Trophoblast cell (in vitro differentiated cells and primary cell): ENCODE data around the gene PAH.

Source experiments
- DNase-seq, 2 donors: peaks; one replicate each; pipeline ENCODE4 v3.0.0-alpha.2; 2016
- H2AFZ ChIP-seq: 2 replicates; pipeline ENCODE4 v1.6.1; 2013; ENCODE audit warnings: low read length, moderate library complexity, mild to moderate bottlenecking; ENCODE audit not compliant: insufficient read depth, poor library complexity
- H2AK5ac ChIP-seq: 2 replicates; pipeline ENCODE4 v1.6.1; 2013; ENCODE audit warnings: mild to moderate bottlenecking, low read length
- H2BK120ac ChIP-seq: 2 replicates; pipeline ENCODE4 v1.6.1; 2013; ENCODE audit warnings: low read length, mild to moderate bottlenecking, moderate library complexity; ENCODE audit not compliant: insufficient read depth, poor library complexity
- H2BK12ac ChIP-seq: 2 replicates; pipeline ENCODE4 v1.6.1; 2013; ENCODE audit warnings: mild to moderate bottlenecking, low read length, moderate library complexity
- H2BK5ac ChIP-seq: 2 replicates; pipeline ENCODE4 v1.6.1; 2013; ENCODE audit warnings: low read length, low read depth, moderate library complexity, mild to moderate bottlenecking; ENCODE audit not compliant: poor library complexity
- H3K14ac ChIP-seq: 2 replicates; pipeline ENCODE4 v1.6.1; 2013; ENCODE audit warnings: mild to moderate bottlenecking, low read length
- H3K18ac ChIP-seq: 2 replicates; pipeline ENCODE4 v1.6.1; 2013; ENCODE audit warnings: mild to moderate bottlenecking, low read length
- H3K23ac ChIP-seq: 2 replicates; pipeline ENCODE4 v1.6.1; 2013; ENCODE audit warnings: low read length
- H3K27ac ChIP-seq: 2 replicates; pipeline ENCODE4 v1.5.1; 2013; ENCODE audit warnings: low read depth, mild to moderate bottlenecking, inconsistent platforms, low read length, moderate library complexity
- H3K27me3 ChIP-seq: 2 replicates; pipeline ENCODE4 v1.6.1; 2013; ENCODE audit warnings: inconsistent platforms, mild to moderate bottlenecking, low read length, moderate library complexity; ENCODE audit not compliant: insufficient read depth
- H3K36me3 ChIP-seq, 2 experiments: 1 replicate in 1 of 2; 2 replicates in 1 of 2; pipeline ENCODE4 v1.6.1; 2013; ENCODE audit warnings: low read length in 2 of 2, mild to moderate bottlenecking in 2 of 2, moderate library complexity in 1 of 2; ENCODE audit not compliant: insufficient read depth in 2 of 2, control insufficient read depth in 1 of 2
- H3K4ac ChIP-seq: 2 replicates; pipeline ENCODE4 v1.6.1; 2013; ENCODE audit warnings: low read depth, mild to moderate bottlenecking, low read length, moderate library complexity
- H3K4me1 ChIP-seq, 2 experiments: 1 replicate in 1 of 2; 2 replicates in 1 of 2; pipeline ENCODE4 v1.6.1; 2013; ENCODE audit warnings: low read length in 2 of 2, mild to moderate bottlenecking in 2 of 2, moderate library complexity in 1 of 2; ENCODE audit not compliant: insufficient read depth in 2 of 2, control insufficient read depth in 1 of 2
- H3K4me2 ChIP-seq: 2 replicates; pipeline ENCODE4 v1.6.1; 2013; ENCODE audit warnings: inconsistent platforms, mild to moderate bottlenecking, low read length, moderate library complexity
- H3K4me3 ChIP-seq: 2 replicates; pipeline ENCODE4 v1.5.1; 2013; ENCODE audit warnings: mild to moderate bottlenecking, low read depth, low read length, inconsistent platforms
- H3K79me1 ChIP-seq: one replicate; pipeline ENCODE4 v1.6.1; 2013; ENCODE audit warnings: low read length
- H3K79me2 ChIP-seq: 2 replicates; pipeline ENCODE4 v1.6.1; 2013; ENCODE audit warnings: low read length, mild to moderate bottlenecking; ENCODE audit not compliant: control insufficient read depth, insufficient read depth, poor library complexity
- H3K9ac ChIP-seq: 2 replicates; pipeline ENCODE4 v1.6.1; 2013; ENCODE audit warnings: mild to moderate bottlenecking, low read length
- H3K9me3 ChIP-seq: 2 replicates; pipeline ENCODE4 v1.6.1; 2013; ENCODE audit warnings: low read depth, mild to moderate bottlenecking, control low read depth, inconsistent platforms, low read length; ENCODE audit not compliant: insufficient read depth
- H4K12ac ChIP-seq: 2 replicates; pipeline ENCODE4 v1.6.1; 2013; ENCODE audit warnings: low read depth, mild to moderate bottlenecking, low read length, moderate library complexity
- H4K8ac ChIP-seq: 2 replicates; pipeline ENCODE4 v1.6.1; 2013; ENCODE audit warnings: low read depth, mild to moderate bottlenecking, low read length, moderate library complexity
- H4K91ac ChIP-seq: one replicate; pipeline ENCODE4 v1.6.1; 2013; ENCODE audit warnings: low read depth, mild to moderate bottlenecking, low read length, moderate library complexity
- WGBS: extraction: QIAGEN DNeasy Blood & Tissue Kit; methylation state at CpG from one replicate; pipeline ENCODE4 v1.1.7; 2013; ENCODE audit warnings: missing lambda C conversion rate; ENCODE audit not compliant: insufficient read length, insufficient coverage; ENCODE audit errors: extremely low coverage; 5-methylcytosine and 5-hydroxymethylcytosine counted together

The PAH gene

DNA sequence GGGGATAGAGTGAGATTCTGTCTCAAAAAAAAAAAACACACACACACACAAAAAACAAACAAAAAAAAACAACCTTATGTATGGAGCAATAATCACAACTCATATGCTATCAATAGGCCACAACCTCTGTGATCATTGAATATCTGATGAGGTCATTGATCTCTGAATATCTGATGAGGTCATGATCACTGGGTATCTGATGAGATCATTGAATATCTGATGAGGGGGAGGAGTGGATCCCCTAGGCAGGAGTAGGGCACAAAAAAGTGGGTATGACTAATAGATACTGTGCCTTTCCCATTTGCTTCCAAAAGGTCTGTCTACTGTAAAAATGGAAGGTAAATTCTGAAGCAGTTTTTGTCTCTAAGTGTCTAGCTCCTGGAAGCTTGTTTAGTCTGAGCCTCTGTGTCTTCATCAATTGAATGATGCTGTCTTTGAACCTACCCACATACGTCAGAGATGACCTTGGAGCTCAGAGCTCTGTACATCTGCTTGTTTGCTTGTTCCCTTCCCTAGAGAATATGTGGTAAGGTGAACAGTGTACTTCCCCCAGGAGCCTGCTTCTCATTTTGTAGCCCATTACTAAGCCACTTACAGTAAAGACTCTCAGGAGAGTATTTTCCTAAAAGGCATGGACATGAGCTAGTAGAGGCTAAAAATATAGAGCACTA, 13.6 kb downstream of the PAH start:
- Histone ChIP-seq H3K9me3 (no peaks in the 10 kb centered on the region), H3K79me2 (no peaks in the 10 kb centered on the region), H3K23ac (no peak overlapping the region), H2AFZ (no peak overlapping the region), H3K27ac (no peak overlapping the region), H4K12ac (no peak overlapping the region), H3K14ac (no peak overlapping the region), H3K4me1 (no peaks in the 10 kb centered on the region), H3K4me2 (no peak overlapping the region), H3K79me1 (no peaks in the 10 kb centered on the region), H2BK12ac (no peak overlapping the region), H3K18ac (no peak overlapping the region), H3K27me3 (no peaks in the 10 kb centered on the region), H2BK5ac (no peak overlapping the region), H4K8ac (no peak overlapping the region), H2BK120ac (no peak overlapping the region), H3K9ac (no peak overlapping the region), H3K36me3 (no peaks in the 10 kb centered on the region), H2AK5ac (no peak overlapping the region), H3K4ac (no peak overlapping the region), H4K91ac (no peak overlapping the region), H3K4me3 (no peak overlapping the region)
- no CpG with 5 or more reads among the region's 1 CpG for WGBS
- DNase-seq: no peak

DNA sequence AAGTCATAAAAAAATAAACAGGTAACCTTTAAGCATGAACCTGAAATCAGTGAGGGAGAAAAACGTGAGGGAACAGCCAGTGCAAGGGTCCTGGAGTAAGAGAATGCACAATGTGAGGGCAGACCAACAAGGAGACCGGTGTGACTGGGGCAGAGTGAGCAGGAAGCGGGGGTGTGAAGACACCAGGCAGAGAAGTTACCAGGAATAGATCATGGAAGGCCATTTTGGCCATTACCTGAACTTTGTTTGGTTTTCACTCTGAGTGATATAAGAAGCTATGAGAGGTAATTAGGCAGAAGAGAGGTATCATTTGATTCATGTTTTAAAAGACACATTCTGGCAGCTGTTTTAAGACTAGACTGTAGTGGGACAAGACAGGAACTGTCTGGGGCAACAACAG, 15.0 kb downstream of the PAH start:
- no peak for DNase-seq
- no peaks in the 10 kb centered on the region for H3K79me1 ChIP-seq
- H3K18ac ChIP-seq: no peak overlapping the region
- no peak overlapping the region for H3K27ac ChIP-seq
- no peak overlapping the region for H2BK120ac ChIP-seq
- H3K4me2 ChIP-seq: no peak overlapping the region
- no peak overlapping the region for H2BK5ac ChIP-seq
- no peak overlapping the region for H3K9ac ChIP-seq
- H3K9me3 ChIP-seq: no peaks in the 10 kb centered on the region
- no peak overlapping the region for H2BK12ac ChIP-seq
- no CpG with 5 or more reads among the region's 3 CpGs for WGBS
- no peak overlapping the region for H2AK5ac ChIP-seq
- H3K4me3 ChIP-seq: no peak overlapping the region
- no peaks in the 10 kb centered on the region for H3K79me2 ChIP-seq
- H3K4me1 ChIP-seq: no peaks in the 10 kb centered on the region
- H2AFZ ChIP-seq: no peak overlapping the region
- H3K23ac ChIP-seq: no peak overlapping the region
- H4K8ac ChIP-seq: no peak overlapping the region
- H4K91ac ChIP-seq: no peak overlapping the region
- H3K36me3 ChIP-seq: no peaks in the 10 kb centered on the region
- no peak overlapping the region for H4K12ac ChIP-seq
- H3K4ac ChIP-seq: no peak overlapping the region
- no peak overlapping the region for H3K14ac ChIP-seq
- H3K27me3 ChIP-seq: no peaks in the 10 kb centered on the region

DNA sequence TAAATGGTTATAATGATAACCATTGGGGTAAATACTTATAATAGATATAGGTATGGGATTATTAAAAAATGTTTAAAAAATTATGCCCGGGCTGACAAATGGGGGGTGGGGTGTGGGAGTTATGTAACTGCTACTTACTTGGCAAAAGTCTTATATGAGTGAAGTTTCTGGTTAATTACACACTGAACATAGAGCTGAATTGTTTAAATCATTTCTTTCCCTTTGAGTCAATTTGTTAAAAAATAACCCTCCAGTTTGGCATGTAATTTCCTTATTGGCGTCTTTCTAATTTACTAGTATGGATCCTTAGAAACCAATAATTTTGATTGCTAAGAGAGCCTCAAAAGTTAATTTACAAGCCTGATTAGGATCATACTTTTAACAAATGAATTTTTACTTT, 16.7 kb downstream of the PAH start:
- H2BK5ac ChIP-seq: no peak overlapping the region
- H3K4me2 ChIP-seq: no peak overlapping the region
- no peak overlapping the region for H3K4ac ChIP-seq
- H4K91ac ChIP-seq: no peak overlapping the region
- no peak overlapping the region for H3K14ac ChIP-seq
- H3K79me1 ChIP-seq: no peaks in the 10 kb centered on the region
- no peaks in the 10 kb centered on the region for H3K27me3 ChIP-seq
- no peaks in the 10 kb centered on the region for H3K9me3 ChIP-seq
- H2AK5ac ChIP-seq: no peak overlapping the region
- no peaks in the 10 kb centered on the region for H3K4me1 ChIP-seq
- H2BK12ac ChIP-seq: no peak overlapping the region
- no peak overlapping the region for H2BK120ac ChIP-seq
- DNase-seq: no peak
- 100% methylated on average over 1 of the region's 2 CpGs for WGBS
- no peak overlapping the region for H2AFZ ChIP-seq
- H3K27ac ChIP-seq: no peak overlapping the region
- H3K23ac ChIP-seq: no peak overlapping the region
- no peaks in the 10 kb centered on the region for H3K36me3 ChIP-seq
- H3K9ac ChIP-seq: no peak overlapping the region
- no peak overlapping the region for H4K8ac ChIP-seq
- no peak overlapping the region for H4K12ac ChIP-seq
- H3K18ac ChIP-seq: no peak overlapping the region
- H3K4me3 ChIP-seq: no peak overlapping the region
- no peaks in the 10 kb centered on the region for H3K79me2 ChIP-seq

DNA sequence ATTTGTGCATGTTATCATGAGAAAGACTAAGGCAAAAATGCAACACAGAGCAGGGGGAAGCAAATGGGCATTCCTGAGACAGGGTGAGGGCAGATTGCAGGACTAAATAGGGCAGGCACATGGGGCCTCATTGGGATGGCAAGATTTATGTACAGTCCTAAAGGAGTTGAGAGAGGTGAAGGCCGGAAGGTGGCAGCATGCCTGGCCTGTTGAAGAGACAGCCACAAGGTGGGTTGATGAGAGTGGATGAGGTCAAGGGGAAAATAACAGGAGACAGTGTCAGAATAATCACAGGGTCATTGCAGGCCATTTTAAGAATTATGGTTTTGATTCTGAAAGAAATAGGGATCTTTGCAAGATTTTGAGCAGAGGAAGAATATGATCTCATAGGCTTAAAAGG, 21.0 kb downstream of the PAH start:
- H4K8ac ChIP-seq: no peak overlapping the region
- H3K18ac ChIP-seq: no peak overlapping the region
- no peak overlapping the region for H2BK120ac ChIP-seq
- H3K4me2 ChIP-seq: no peak overlapping the region
- no peak overlapping the region for H2BK5ac ChIP-seq
- DNase-seq: peak in 1 of 2 donors; percentile 16
- no peak overlapping the region for H3K27ac ChIP-seq
- H2AK5ac ChIP-seq: no peak overlapping the region
- no peaks in the 10 kb centered on the region for H3K4me1 ChIP-seq
- no peak overlapping the region for H3K23ac ChIP-seq
- no peaks in the 10 kb centered on the region for H3K36me3 ChIP-seq
- H4K12ac ChIP-seq: no peak overlapping the region
- no peak overlapping the region for H2AFZ ChIP-seq
- H3K27me3 ChIP-seq: no peaks in the 10 kb centered on the region
- no CpG with 5 or more reads among the region's 1 CpG for WGBS
- H3K14ac ChIP-seq: no peak overlapping the region
- no peaks in the 10 kb centered on the region for H3K9me3 ChIP-seq
- no peak overlapping the region for H4K91ac ChIP-seq
- H3K4ac ChIP-seq: no peak overlapping the region
- H2BK12ac ChIP-seq: no peak overlapping the region
- no peak overlapping the region for H3K9ac ChIP-seq
- no peaks in the 10 kb centered on the region for H3K79me1 ChIP-seq
- no peak overlapping the region for H3K4me3 ChIP-seq
- H3K79me2 ChIP-seq: no peaks in the 10 kb centered on the region
